ENCODE data around the gene DYRK1A. TPM values are rescaled to one million over a fixed set of nuclear protein-coding genes. Genes with fewer than 3 reads are reported as not detected.
"Not testable (repeated sequence)": the region's sequence is repeated elsewhere in the genome, so short reads cannot be mapped to it uniquely, and the experiment has no call there.

The DYRK1A gene
- total RNA-seq, 2 donors from 2014 or later, result 57.5 to 57.7 TPM

GRCh38 chr21:37546949-37547614, 180.5 kb downstream of the DYRK1A start:
- no peaks in the 10 kb centered on the region for H3K9me3 ChIP-seq
- DNase-seq, result no peak
- no peaks in the 10 kb centered on the region for H3K36me3 ChIP-seq
- no peaks in the 10 kb centered on the region for H3K4me1 ChIP-seq
- no peaks in the 10 kb centered on the region for H3K27me3 ChIP-seq
- H3K4me3 ChIP-seq, result no peak overlapping the region
- TF ChIP-seq CTCF (IDR thresholded peaks at IDR 0.05), result no peak
- no peak overlapping the region for H3K9ac ChIP-seq (ENCODE audit: low read depth in 2 of 2, low read length in 2 of 2)
- intact Hi-C loops (cut with DNase I), result no loop called here
- no peak overlapping the region for H3K27ac ChIP-seq

- H3K27ac ChIP-seq, result no peak overlapping the region
- intact Hi-C loops (cut with DNase I), result no loop called here
- H3K9me3 ChIP-seq, result no peaks in the 10 kb centered on the region
- H3K27me3 ChIP-seq, result no peaks in the 10 kb centered on the region
- no peak for DNase-seq
- no peak overlapping the region for H3K9ac ChIP-seq (ENCODE audit: low read depth in 2 of 2, low read length in 2 of 2)
- no peak for TF ChIP-seq CTCF (IDR thresholded peaks at IDR 0.05)
- H3K4me1 ChIP-seq, result no peaks in the 10 kb centered on the region
- no peaks in the 10 kb centered on the region for H3K36me3 ChIP-seq
- no peak overlapping the region for H3K4me3 ChIP-seq
Measured at GRCh38 chr21:37547615-37548200, 181.1 kb downstream of the DYRK1A start.

- no peak for TF ChIP-seq CTCF (IDR thresholded peaks at IDR 0.05)
- DNase-seq, result no peak
- no peaks in the 10 kb centered on the region for H3K27me3 ChIP-seq
- no peak overlapping the region for H3K27ac ChIP-seq
- no peaks in the 10 kb centered on the region for H3K36me3 ChIP-seq
- H3K4me1 ChIP-seq, result no peaks in the 10 kb centered on the region
- intact Hi-C loops (cut with DNase I), result no loop called here
- H3K9me3 ChIP-seq, result no peaks in the 10 kb centered on the region
- H3K4me3 ChIP-seq, result no peak overlapping the region
- no peak overlapping the region for H3K9ac ChIP-seq (ENCODE audit: low read depth in 2 of 2, low read length in 2 of 2)
Measured at GRCh38 chr21:37548521-37548981, 182.0 kb downstream of the DYRK1A start.

- H3K36me3 ChIP-seq; H3K27ac ChIP-seq; H3K4me3 ChIP-seq; H3K27me3 ChIP-seq; DNase-seq; intact Hi-C loops (cut with DNase I); H3K4me1 ChIP-seq; H3K9ac ChIP-seq (ENCODE audit: low read depth in 2 of 2, low read length in 2 of 2); H3K9me3 ChIP-seq: not testable (repeated sequence)
Measured at GRCh38 chr21:37549730-37550129, 183.2 kb downstream of the DYRK1A start.

GRCh38 chr21:37550157-37550556, 183.6 kb downstream of the DYRK1A start:
- DNase-seq, result no peak
- intact Hi-C loops (cut with DNase I), result no loop called here
- no peak overlapping the region for H3K27ac ChIP-seq
- no peaks in the 10 kb centered on the region for H3K27me3 ChIP-seq
- no peak overlapping the region for H3K9ac ChIP-seq (ENCODE audit: low read depth in 2 of 2, low read length in 2 of 2)
- H3K36me3 ChIP-seq, result no peaks in the 10 kb centered on the region
- H3K4me1 ChIP-seq, result no peaks in the 10 kb centered on the region
- H3K9me3 ChIP-seq, result no peaks in the 10 kb centered on the region
- H3K4me3 ChIP-seq, result no peak overlapping the region
- no peak for TF ChIP-seq CTCF (IDR thresholded peaks at IDR 0.05)

- no peaks in the 10 kb centered on the region for H3K36me3 ChIP-seq
- H3K4me1 ChIP-seq, result no peaks in the 10 kb centered on the region
- H3K9me3 ChIP-seq, result no peaks in the 10 kb centered on the region
- H3K27ac ChIP-seq, result no peak overlapping the region
- H3K4me3 ChIP-seq, result no peak overlapping the region
- no peak overlapping the region for H3K9ac ChIP-seq (ENCODE audit: low read depth in 2 of 2, low read length in 2 of 2)
- no peak for TF ChIP-seq CTCF (IDR thresholded peaks at IDR 0.05)
- DNase-seq, result no peak
- no peaks in the 10 kb centered on the region for H3K27me3 ChIP-seq
- intact Hi-C loops (cut with DNase I), result no loop called here
Measured at GRCh38 chr21:37550618-37551330, 184.2 kb downstream of the DYRK1A start.
